SK-N-SH (cell line): ENCODE data around the gene CHST10. TPM values are rescaled to one million over a fixed set of nuclear protein-coding genes. Genes with fewer than 3 reads are reported as not detected.
"Not testable (repeated sequence)": the region's sequence is repeated elsewhere in the genome, so short reads cannot be mapped to it uniquely, and the experiment has no call there.

ENCODE experiments used
- CTCF ChIA-PET: fragments of 300-600, 350-600 bp; formaldehyde crosslinking; extraction: SDS; loops from one replicate; lab custom pipeline; 2021; lab: Yijun Ruan, JAX
- POLR2A ChIA-PET: fragments of 350-600 bp; sonication (Branson Sonifier 250); formaldehyde crosslinking; extraction: SDS; loops from one replicate; lab custom pipeline; 2020; ENCODE audit warnings: antibody characterized with exemption, inconsistent platforms; lab: Yijun Ruan, JAX
- DNase-seq: peaks from one replicate; pipeline ENCODE4 v3.0.0; 2012
- H2AFZ ChIP-seq: fragments of 200-600 bp; sonication (generic); 2 replicates; pipeline ENCODE4 v1.8.1; 2016; ENCODE audit warnings: antibody characterized with exemption, mild to moderate bottlenecking, low read depth
- H3F3A ChIP-seq: fragments of 200-600 bp; sonication (generic); replicated peaks from 2 replicates; pipeline ENCODE3; 2016; ENCODE audit warnings: antibody characterized with exemption, mild to moderate bottlenecking; ENCODE audit not compliant: insufficient read depth
- H3K27ac ChIP-seq, 2 experiments: fragments of 200-500 bp in 1 of 2; fragments of 200-600 bp in 1 of 2; sonication (Bioruptor generic) in 1 of 2; sonication (generic), shearing (Covaris generic) in 1 of 2; 2 replicates each; pipeline versions ENCODE4 v1.5.1 to v1.6.1; 2014 to 2016; ENCODE audit warnings: low read depth in 2 of 2, inconsistent platforms in 1 of 2, low read length in 1 of 2, mild to moderate bottlenecking in 1 of 2, mixed read lengths in 1 of 2
- H3K27me3 ChIP-seq: fragments of 200-600 bp; sonication (generic), shearing (Covaris generic); 2 replicates; pipeline ENCODE4 v1.6.1; 2016; ENCODE audit warnings: mixed run types; ENCODE audit not compliant: insufficient read depth
- H3K36me3 ChIP-seq, 2 experiments: fragments of 200-500 bp in 1 of 2; fragments of 200-600 bp in 1 of 2; sonication (Bioruptor generic) in 1 of 2; sonication (generic) in 1 of 2; replicated peaks in 1 of 2; 2 replicates each; pipeline versions ENCODE3 to v1.5.1; 2014 to 2016; ENCODE audit warnings: low read length in 1 of 2, mild to moderate bottlenecking in 1 of 2; ENCODE audit not compliant: insufficient read depth in 2 of 2, control insufficient read depth in 1 of 2
- H3K4me1 ChIP-seq, 2 experiments: fragments of 200-500 bp in 1 of 2; fragments of 200-600 bp in 1 of 2; sonication (Bioruptor generic) in 1 of 2; sonication (generic), shearing (Covaris generic) in 1 of 2; 2 replicates each; pipeline versions ENCODE4 v1.5.1 to v1.6.1; 2014 to 2016; ENCODE audit warnings: low read depth in 1 of 2, low read length in 1 of 2, mixed run types in 1 of 2; ENCODE audit not compliant: insufficient read depth in 2 of 2, control insufficient read depth in 1 of 2
- H3K4me2 ChIP-seq: fragments of 200-600 bp; sonication (generic), shearing (Covaris generic); 2 replicates; pipeline ENCODE4 v1.6.1; 2017; ENCODE audit warnings: mixed run types
- H3K4me3 ChIP-seq, 2 experiments: fragments of 200-500 bp in 1 of 2; fragments of 200-600 bp in 1 of 2; sonication (Bioruptor generic) in 1 of 2; sonication (generic), shearing (Covaris generic) in 1 of 2; 2 replicates each; pipeline versions ENCODE4 v1.5.1 to v1.8.1; 2014 to 2016; ENCODE audit warnings: low read depth in 2 of 2, inconsistent platforms in 1 of 2, low read length in 1 of 2, mild to moderate bottlenecking in 1 of 2, mixed read lengths in 1 of 2, moderate library complexity in 1 of 2
- H3K79me2 ChIP-seq: fragments of 200-600 bp; sonication (generic); 2 replicates; pipeline ENCODE4 v1.8.1; 2017; ENCODE audit warnings: mild to moderate bottlenecking; ENCODE audit not compliant: insufficient read depth
- H3K9ac ChIP-seq: fragments of 200-600 bp; sonication (generic); 2 replicates; pipeline ENCODE4 v1.6.1; 2017; ENCODE audit warnings: mixed run types
- H3K9me2 ChIP-seq: fragments of 200-600 bp; sonication (generic); 2 replicates; pipeline ENCODE4 v1.6.1; 2017; ENCODE audit warnings: mixed run types
- H3K9me3 ChIP-seq: fragments of 200-600 bp; sonication (generic); 2 replicates; pipeline ENCODE4 v1.6.1; 2017; ENCODE audit warnings: mixed run types, mild to moderate bottlenecking, moderate library complexity
- H4K20me1 ChIP-seq: fragments of 200-600 bp; sonication (generic); 2 replicates; pipeline ENCODE4 v1.6.1; 2017; ENCODE audit warnings: mild to moderate bottlenecking, mixed run types; ENCODE audit not compliant: insufficient read depth
- ELF1 ChIP-seq: IDR thresholded peaks from 2 replicates; pipeline ENCODE4 v1.4.0; 2012
- EP300 ChIP-seq, 2 experiments: IDR thresholded peaks; 2 replicates each; pipeline versions ENCODE4 v1.4.0 to v1.6.1; 2012; ENCODE audit warnings: borderline replicate concordance in 1 of 2, low read depth in 1 of 2, low read length in 1 of 2
- EZH2phosphoT487 ChIP-seq: fragments of 200-600 bp; sonication (generic); IDR thresholded peaks from 2 replicates; pipeline ENCODE4 v1.6.1; 2017; ENCODE audit warnings: low read depth, mixed run types, mild to moderate bottlenecking, antibody characterized with exemption, moderate library complexity, borderline replicate concordance
- FOSL2 ChIP-seq: IDR thresholded peaks from 2 replicates; pipeline ENCODE4 v1.4.0; 2012; ENCODE audit warnings: low read depth, mild to moderate bottlenecking, moderate library complexity, borderline replicate concordance
- GATA2 ChIP-seq: sonication (generic); formaldehyde crosslinking; IDR thresholded peaks from 2 replicates; pipeline ENCODE4 v1.5.0; 2020; ENCODE audit warnings: mild to moderate bottlenecking, missing genetic modification reagents
- JUND ChIP-seq: IDR thresholded peaks from 2 replicates; pipeline ENCODE4 v1.4.0; 2012
- MXI1 ChIP-seq: IDR thresholded peaks from 2 replicates; pipeline ENCODE4 v1.6.1; 2012; ENCODE audit warnings: mild to moderate bottlenecking, low read depth, low read length, improper control_type of control experiment
- RAD21 ChIP-seq: IDR thresholded peaks from 2 replicates; pipeline ENCODE4 v1.6.1; 2012; ENCODE audit warnings: mild to moderate bottlenecking, low read length
- SIN3A ChIP-seq: IDR thresholded peaks from 2 replicates; pipeline ENCODE4 v1.6.1; 2012; ENCODE audit warnings: low read depth, mild to moderate bottlenecking, low read length, moderate library complexity, borderline replicate concordance
- SMC3 ChIP-seq: IDR thresholded peaks from 2 replicates; pipeline ENCODE4 v1.6.1; 2012; ENCODE audit warnings: low read depth, low read length, improper control_type of control experiment
- TAF1 ChIP-seq: IDR thresholded peaks from 2 replicates; pipeline ENCODE4 v1.6.1; 2012; ENCODE audit warnings: low read depth, mild to moderate bottlenecking, low read length, moderate library complexity, borderline replicate concordance
- TCF12 ChIP-seq: IDR thresholded peaks from 2 replicates; pipeline ENCODE4 v1.4.0; 2012
- WGBS: methylation state at CpG from one replicate; pipeline ENCODE4 v1.1.6; 2017; ENCODE audit warnings: low lambda C conversion rate; 5-methylcytosine and 5-hydroxymethylcytosine counted together
- polyA plus RNA-seq, 3 experiments: library from polyadenylated mRNA; depleted of rRNA; stranded (reverse); fragments of >200 nt; gene quantifications; 2 replicates each; pipeline ENCODE4 v1.2.3, GENCODE V29; 2012
- TF ChIP-seq, protein P1 (sequence below): IDR thresholded peaks from 2 replicates; pipeline ENCODE4 v1.4.0; 2012; ENCODE audit warnings: low read depth, borderline replicate concordance
- TF ChIP-seq, protein P2 (sequence below): IDR thresholded peaks from 2 replicates; pipeline ENCODE4 v1.4.0; 2012; ENCODE audit warnings: low read depth
- TF ChIP-seq, protein P3 (sequence below): IDR thresholded peaks from 2 replicates; pipeline ENCODE4; 2012

CHST10 gene
- 17.6 and 20.0 TPM in 2 replicates for polyA plus RNA-seq (2012; rRNA removed)
- polyA plus RNA-seq (2012; cell fraction: cytosol; rRNA removed), result 13.6 and 16.4 TPM in 2 replicates
- polyA plus RNA-seq (2012; cell fraction: nucleus; rRNA removed), result 14.5 and 20.3 TPM in 2 replicates

GRCh38 chr2:100416935-100417710 is at the start of gene CHST10:
TSS of gene CHST10 (minus strand) at chr2:100417668. CDS start at chr2:100406675, 10,993 bp downstream.
- Histone ChIP-seq H4K20me1 (no peaks in the 10 kb centered on the region), H3F3A (no peaks in the 10 kb centered on the region), H3K27ac (peak within 1 kb of the TSS; percentile 41 to 81), H3K36me3 (peaks cover 0 to 11% of the 10 kb centered on the region in 2 experiments), H3K27me3 (no peaks in the 10 kb centered on the region), H2AFZ (peak within 1 kb of the TSS; percentile 98), H3K4me2 (peak within 1 kb of the TSS; percentile 95), H3K9me2 (no peaks in the 10 kb centered on the region), H3K9ac (peak within 1 kb of the TSS; percentile 87), H3K79me2 (peaks cover 14% of the 10 kb centered on the region), H3K4me1 (peaks cover 0 to 5% of the 10 kb centered on the region in 2 experiments; a peak in 1 of 4 replicates), H3K4me3 (peak within 1 kb of the TSS; percentile 76 to 89), H3K9me3 (no peaks in the 10 kb centered on the region)
- peak; percentile 96 for DNase-seq
- ChIA-PET POLR2A (interaction anchor here (0.6 to 1.5 kb wide), 6 partner anchors 10 to 935 kb away, joined by 3 to 7 read pairs (median 4); partner anchors contain the start of gene PDCL3), CTCF (interaction anchor here (0.8 to 1.6 kb wide), 5 partner anchors 11 to 569 kb away, joined by 3 to 6 read pairs (median 3); no protein-coding TSS in a partner anchor)
- TF ChIP-seq, protein P1, sequence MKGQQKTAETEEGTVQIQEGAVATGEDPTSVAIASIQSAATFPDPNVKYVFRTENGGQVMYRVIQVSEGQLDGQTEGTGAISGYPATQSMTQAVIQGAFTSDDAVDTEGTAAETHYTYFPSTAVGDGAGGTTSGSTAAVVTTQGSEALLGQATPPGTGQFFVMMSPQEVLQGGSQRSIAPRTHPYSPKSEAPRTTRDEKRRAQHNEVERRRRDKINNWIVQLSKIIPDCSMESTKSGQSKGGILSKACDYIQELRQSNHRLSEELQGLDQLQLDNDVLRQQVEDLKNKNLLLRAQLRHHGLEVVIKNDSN, result no peak
- TF ChIP-seq, protein P2, sequence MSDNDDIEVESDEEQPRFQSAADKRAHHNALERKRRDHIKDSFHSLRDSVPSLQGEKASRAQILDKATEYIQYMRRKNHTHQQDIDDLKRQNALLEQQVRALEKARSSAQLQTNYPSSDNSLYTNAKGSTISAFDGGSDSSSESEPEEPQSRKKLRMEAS, result peak; percentile 76
- TF ChIP-seq ELF1 (no peak), TAF1 (peak; percentile 35; the same call in 1 of the 2 replicates), FOSL2 (no peak), SIN3A (no peak), TCF12 (no peak), EZH2phosphoT487 (no peak), MXI1 (peak; percentile 52), JUND (no peak), SMC3 (no peak), GATA2 (no peak)
- TF ChIP-seq, protein P3, sequence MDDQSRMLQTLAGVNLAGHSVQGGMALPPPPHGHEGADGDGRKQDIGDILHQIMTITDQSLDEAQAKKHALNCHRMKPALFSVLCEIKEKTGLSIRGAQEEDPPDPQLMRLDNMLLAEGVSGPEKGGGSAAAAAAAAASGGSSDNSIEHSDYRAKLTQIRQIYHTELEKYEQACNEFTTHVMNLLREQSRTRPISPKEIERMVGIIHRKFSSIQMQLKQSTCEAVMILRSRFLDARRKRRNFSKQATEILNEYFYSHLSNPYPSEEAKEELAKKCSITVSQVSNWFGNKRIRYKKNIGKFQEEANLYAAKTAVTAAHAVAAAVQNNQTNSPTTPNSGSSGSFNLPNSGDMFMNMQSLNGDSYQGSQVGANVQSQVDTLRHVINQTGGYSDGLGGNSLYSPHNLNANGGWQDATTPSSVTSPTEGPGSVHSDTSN, result no peak
- WGBS, result 0% methylated on average over 15 of the region's 88 CpGs

DNA sequence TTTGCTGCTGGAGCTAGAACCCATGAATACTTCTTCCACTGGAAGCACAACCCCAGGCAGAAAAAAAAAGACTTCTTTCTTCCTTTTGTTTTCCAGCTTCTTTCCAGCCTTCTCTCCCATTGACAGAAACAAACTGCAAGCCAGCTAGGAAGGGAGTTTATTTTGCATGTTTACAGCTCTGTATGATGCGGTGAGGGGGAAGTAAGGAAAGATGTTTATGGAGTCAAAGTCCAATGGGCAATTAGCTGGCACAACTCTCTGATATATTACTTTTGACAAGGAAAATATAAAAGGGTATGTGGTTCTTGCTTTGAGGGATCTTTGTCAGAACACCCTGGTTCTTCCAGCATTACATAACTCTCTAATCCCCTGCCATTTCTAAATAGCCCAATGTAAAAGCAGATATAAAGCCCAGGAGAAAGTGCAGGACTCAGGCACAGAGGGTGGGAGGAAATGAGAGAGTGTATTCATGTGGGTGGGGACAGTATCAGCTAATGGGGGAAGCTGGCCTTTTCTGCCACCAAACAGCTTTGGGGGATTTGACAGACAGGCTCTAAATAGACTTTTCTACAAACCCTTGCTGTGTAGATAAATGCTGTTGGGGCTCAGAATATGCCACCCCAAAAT is 43.5 kb upstream of the CHST10 start:
- ChIA-PET POLR2A (no interaction called here), CTCF (interaction anchor here (1.3 kb wide), 1 partner anchor 200 kb away, joined by 4 read pairs; no protein-coding TSS in a partner anchor)
- peaks cover 15% of the 10 kb centered on the region for H3K9me3 ChIP-seq
- no peaks in the 10 kb centered on the region for H3K4me1 ChIP-seq
- H3K4me2 ChIP-seq, result no peak overlapping the region
- DNase-seq, result no peak
- no peak overlapping the region for H3K4me3 ChIP-seq
- no peaks in the 10 kb centered on the region; the same call in 1 of the 2 replicates for H3K27me3 ChIP-seq
- no peaks in the 10 kb centered on the region for H3K79me2 ChIP-seq
- H3K36me3 ChIP-seq, result peaks cover 0 to 4% of the 10 kb centered on the region in 2 experiments
- no peak overlapping the region for H2AFZ ChIP-seq
- TF ChIP-seq SIN3A (no peak), EP300 (IDR thresholded peaks at IDR 0.05; ENCODE audit: borderline replicate concordance in 1 of 2, low read depth in 1 of 2, low read length in 1 of 2) (no peak), RAD21 (no peak), JUND (no peak)
- TF ChIP-seq, protein P2, result no peak
- H3K27ac ChIP-seq, result no peak overlapping the region
- H3F3A ChIP-seq, result no peaks in the 10 kb centered on the region
- no peak overlapping the region for H3K9ac ChIP-seq
- H4K20me1 ChIP-seq, result no peaks in the 10 kb centered on the region
- 14% methylated on average over 1 of the region's 1 CpG for WGBS
- H3K9me2 ChIP-seq, result no peaks in the 10 kb centered on the region

- H3K27ac ChIP-seq, H4K20me1 ChIP-seq, H3F3A ChIP-seq, H3K27me3 ChIP-seq, H3K79me2 ChIP-seq, H3K4me2 ChIP-seq, H3K9me2 ChIP-seq, CTCF ChIA-PET, H3K4me1 ChIP-seq, H3K36me3 ChIP-seq, POLR2A ChIA-PET, DNase-seq, H2AFZ ChIP-seq, H3K9ac ChIP-seq, H3K4me3 ChIP-seq: not testable (repeated sequence)
- H3K9me3 ChIP-seq, result peaks cover 15% of the 10 kb centered on the region
Measured at GRCh38 chr2:100456357-100456756, 38.9 kb upstream of the CHST10 start.
